Heart left ventricle (tissue), 13 donors: ENCODE measurements around the gene WFDC1.

ENCODE experiments used
- CTCF ChIP-seq, 12 donors: fragments of 200-600 bp; sonication (generic) in 4 of 12; IDR thresholded peaks; one replicate each; pipeline versions ENCODE4 v1.5.0 to v1.8.0; 2018 to 2022; ENCODE audit warnings: antibody characterized with exemption in 12 of 12, mild to moderate bottlenecking in 5 of 12
- POLR2A ChIP-seq, 2 donors: fragments of 450-650 bp; IDR thresholded peaks; one replicate each; pipeline ENCODE4 v1.6.1; 2017; ENCODE audit warnings: antibody characterized with exemption in 2 of 2, mild to moderate bottlenecking in 2 of 2, moderate library complexity in 2 of 2
- donor health status: ischemic (EF 13 %, LVEDD 7.1; RV severe dilation, severe dysfunction).
- donor health status: DM: no; HTN: yes; CAD: no.
- donor health status: DM: no; HTN: no; CAD: no.
- donor health status: ischemic (EF 25% LVEDD 6.9; RV normal size, moderate dysfunction).
- donor health status: ischemic (EF 25% LVEDD 5.7; RV mildly dilated, moderate dysfunction).
- donor health status: ischemic (EF 35%, LVEDD 5.7; RV mildly dilated, moderate dysfunction).
- donor health status: nonischemic (EF 11% LVEDD 7.7; RV severe dilation, severe dysfunction).
- donor health status: DM: yes; HTN: yes; CAD: no.
- donor health status: PGD.
- donor health status: ischemic (EF 29% LVEDD 5.4; RV normal size, mild dysfunction).
- donor health status: nonischemic (EF 23%, LVEDD 6.1; RV moderate dilation, normal function).

- TF ChIP-seq POLR2A (IDR thresholded peaks at IDR 0.05) = no peak
- no peak for TF ChIP-seq CTCF (IDR thresholded peaks at IDR 0.05)
Observed at GRCh38 chr16:84323606-84324005, 28.9 kb downstream of the WFDC1 start.
